Activated CD4-positive, alpha-beta memory T cell treated with anti-CD3 and anti-CD28 coated beads, Interleukin-2, amount 10 ng/mL, durations not matched to agents 7 days and 5 days (primary cell): ENCODE data around the gene MAGED2. TPM values are rescaled to one million over a fixed set of nuclear protein-coding genes. Genes with fewer than 3 reads are reported as not detected.
A peak's percentile ranks its signal among the peaks of the same experiment; 100 is the strongest.
"Not testable (repeated sequence)": the region's sequence is repeated elsewhere in the genome, so short reads cannot be mapped to it uniquely, and the experiment has no call there.

Experiments
- CTCF ChIA-PET: fragments of 350-600 bp; sonication (Branson Sonifier 250); formaldehyde crosslinking; loops from one replicate; lab custom pipeline; 2021; ENCODE audit warnings: antibody characterized with exemption, inconsistent platforms; lab: Charles Lee
- POLR2A ChIA-PET: fragments of 350-600 bp; sonication (Branson Sonifier 250); formaldehyde crosslinking; loops from one replicate; lab custom pipeline; 2021; ENCODE audit warnings: antibody characterized with exemption; lab: Charles Lee
- DNase-seq: peaks from one replicate; pipeline ENCODE4 v3.0.0-alpha.2; 2020
- H3K27ac Mint-ChIP-seq: one replicate; pipeline ENCODE4 v1.8.0; 2021; ENCODE audit warnings: mild to moderate bottlenecking, mixed read lengths
- H3K27me3 Mint-ChIP-seq: one replicate; pipeline ENCODE4 v1.8.0; 2021; ENCODE audit warnings: mixed read lengths
- H3K36me3 Mint-ChIP-seq: one replicate; pipeline ENCODE4 v1.8.0; 2021; ENCODE audit warnings: low read depth, mixed read lengths
- H3K4me1 Mint-ChIP-seq: one replicate; pipeline ENCODE4 v1.8.0; 2021; ENCODE audit warnings: mixed read lengths
- H3K4me3 Mint-ChIP-seq: one replicate; pipeline ENCODE4 v1.8.0; 2021; ENCODE audit warnings: mild to moderate bottlenecking, mixed read lengths
- H3K9me3 Mint-ChIP-seq: one replicate; pipeline ENCODE4 v1.8.0; 2021; ENCODE audit warnings: mixed read lengths
- total RNA-seq, 2 experiments: library from RNA; stranded (reverse); gene quantifications; one replicate each; pipeline ENCODE4 v1.2.3, GENCODE V29; 2021

Gene MAGED2
- 10 to 100 TPM; 63.3 to 70.1 TPM for total RNA-seq

GRCh38 chrX:54807524-54808108 is at the start of gene MAGED2:
Gene MAGED2 (plus strand): TSS chrX:54807745. CDS start chrX:54809332, 1,587 bp downstream.
- peak within 1 kb of the TSS; percentile 84 for H3K4me3 Mint-ChIP-seq
- ChIA-PET POLR2A (interaction anchor here (1.2 to 2.4 kb wide), 5 partner anchors 60 to 625 kb away, joined by 3 to 21 read pairs (median 8); partner anchors contain the start of genes FAM120C and GNL3L), CTCF (interaction anchor here (1.7 kb wide), 1 partner anchor 169 kb away, joined by 7 read pairs; no protein-coding TSS in a partner anchor)
- no peaks in the 10 kb centered on the region for H3K9me3 Mint-ChIP-seq
- peaks cover 30% of the 10 kb centered on the region for H3K4me1 Mint-ChIP-seq
- peak; percentile 28 for DNase-seq
- peaks cover 21% of the 10 kb centered on the region for H3K36me3 Mint-ChIP-seq
- peak within 1 kb of the TSS; percentile 87 for H3K27ac Mint-ChIP-seq
- peaks cover 10% of the 10 kb centered on the region for H3K27me3 Mint-ChIP-seq

- H3K9me3 Mint-ChIP-seq = no peaks in the 10 kb centered on the region
These were observed 49.2 kb upstream of the MAGED2 start for GRCh38 chrX:54758114-54759055.

GRCh38 chrX:54774391-54775094 is 33.0 kb upstream of the MAGED2 start:
- H3K4me1 Mint-ChIP-seq, H3K9me3 Mint-ChIP-seq, H3K4me3 Mint-ChIP-seq, H3K36me3 Mint-ChIP-seq, DNase-seq, CTCF ChIA-PET, H3K27ac Mint-ChIP-seq, H3K27me3 Mint-ChIP-seq, POLR2A ChIA-PET: not testable (repeated sequence)

More at GRCh38 chrX:54758114-54759055, 49.2 kb upstream of the MAGED2 start:
- no peak for DNase-seq
- CTCF ChIA-PET = no interaction called here
- Mint-ChIP-seq H3K27ac (no peak overlapping the region), H3K4me1 (no peaks in the 10 kb centered on the region), H3K36me3 (no peaks in the 10 kb centered on the region), H3K4me3 (no peak overlapping the region), H3K27me3 (peaks cover under 1% of the 10 kb centered on the region)
- POLR2A ChIA-PET = no interaction called here

- Mint-ChIP-seq H3K27me3 (no peaks in the 10 kb centered on the region), H3K4me3 (no peak overlapping the region), H3K9me3 (no peaks in the 10 kb centered on the region), H3K27ac (no peak overlapping the region), H3K4me1 (peaks cover 9% of the 10 kb centered on the region), H3K36me3 (no peaks in the 10 kb centered on the region)
- POLR2A ChIA-PET = no interaction called here
- DNase-seq = no peak
- CTCF ChIA-PET = no interaction called here
These were observed 31.5 kb upstream of the MAGED2 start for GRCh38 chrX:54776061-54776460.

GRCh38 chrX:54776987-54777672 is 30.4 kb upstream of the MAGED2 start:
- ChIA-PET CTCF (no interaction called here), POLR2A (interaction anchor here (0.8 kb wide), 1 partner anchor 138 kb away, joined by 3 read pairs; no protein-coding TSS in a partner anchor)
- H3K9me3 Mint-ChIP-seq = no peaks in the 10 kb centered on the region
- no peak overlapping the region for H3K27ac Mint-ChIP-seq
- DNase-seq = no peak
- H3K27me3 Mint-ChIP-seq = no peaks in the 10 kb centered on the region
- H3K4me1 Mint-ChIP-seq = peaks cover 9% of the 10 kb centered on the region
- H3K4me3 Mint-ChIP-seq = no peak overlapping the region
- H3K36me3 Mint-ChIP-seq = no peaks in the 10 kb centered on the region

GRCh38 chrX:54785901-54786300 is 21.6 kb upstream of the MAGED2 start:
- CTCF ChIA-PET = no interaction called here
- DNase-seq = peak; percentile 19
- no peaks in the 10 kb centered on the region for H3K9me3 Mint-ChIP-seq
- no peaks in the 10 kb centered on the region for H3K27me3 Mint-ChIP-seq
- no peak overlapping the region for H3K27ac Mint-ChIP-seq
- no peaks in the 10 kb centered on the region for H3K4me1 Mint-ChIP-seq
- no peak overlapping the region for H3K4me3 Mint-ChIP-seq
- POLR2A ChIA-PET = no interaction called here
- H3K36me3 Mint-ChIP-seq = no peaks in the 10 kb centered on the region

- Mint-ChIP-seq H3K4me1 (no peaks in the 10 kb centered on the region), H3K27ac (no peak overlapping the region), H3K4me3 (no peak overlapping the region), H3K9me3 (no peaks in the 10 kb centered on the region), H3K36me3 (no peaks in the 10 kb centered on the region), H3K27me3 (peaks cover 2% of the 10 kb centered on the region)
- POLR2A ChIA-PET = no interaction called here
- CTCF ChIA-PET = interaction anchor here (0.7 kb wide), 1 partner anchor 147 kb away, joined by 5 read pairs; no protein-coding TSS in a partner anchor
- peak; percentile 38 for DNase-seq
These were observed 20.6 kb upstream of the MAGED2 start for GRCh38 chrX:54786967-54787366.

GRCh38 chrX:54788446-54788845 is 19.1 kb upstream of the MAGED2 start:
- Mint-ChIP-seq H3K27me3 (peaks cover 2% of the 10 kb centered on the region), H3K4me1 (no peaks in the 10 kb centered on the region), H3K4me3 (no peak overlapping the region), H3K27ac (no peak overlapping the region), H3K9me3 (no peaks in the 10 kb centered on the region), H3K36me3 (no peaks in the 10 kb centered on the region)
- ChIA-PET POLR2A (no interaction called here), CTCF (no interaction called here)
- no peak for DNase-seq

GRCh38 chrX:54789405-54789804 is 18.1 kb upstream of the MAGED2 start:
- DNase-seq, H3K4me3 Mint-ChIP-seq, H3K27ac Mint-ChIP-seq, H3K27me3 Mint-ChIP-seq, POLR2A ChIA-PET, H3K36me3 Mint-ChIP-seq, CTCF ChIA-PET, H3K9me3 Mint-ChIP-seq, H3K4me1 Mint-ChIP-seq: not testable (repeated sequence)

- H3K4me3 Mint-ChIP-seq = no peak overlapping the region
- CTCF ChIA-PET = no interaction called here
These were observed 13.5 kb upstream of the MAGED2 start for GRCh38 chrX:54794028-54794427.

GRCh38 chrX:54794795-54795194 is 12.8 kb upstream of the MAGED2 start:
- no peaks in the 10 kb centered on the region for H3K9me3 Mint-ChIP-seq
- ChIA-PET CTCF (no interaction called here), POLR2A (no interaction called here)
- DNase-seq = no peak
- H3K27me3 Mint-ChIP-seq = peaks cover 2% of the 10 kb centered on the region
- H3K4me1 Mint-ChIP-seq = no peaks in the 10 kb centered on the region
- H3K4me3 Mint-ChIP-seq = no peak overlapping the region
- H3K36me3 Mint-ChIP-seq = no peaks in the 10 kb centered on the region
- H3K27ac Mint-ChIP-seq = no peak overlapping the region

More at GRCh38 chrX:54794028-54794427, 13.5 kb upstream of the MAGED2 start:
- no peaks in the 10 kb centered on the region for H3K36me3 Mint-ChIP-seq
- no peaks in the 10 kb centered on the region for H3K4me1 Mint-ChIP-seq
- H3K27me3 Mint-ChIP-seq = peaks cover 2% of the 10 kb centered on the region
- no peak overlapping the region for H3K27ac Mint-ChIP-seq
- POLR2A ChIA-PET = no interaction called here
- no peak for DNase-seq
- H3K9me3 Mint-ChIP-seq = no peaks in the 10 kb centered on the region

GRCh38 chrX:54798137-54798536 is 9.4 kb upstream of the MAGED2 start, which contains the start of gene ITIH6:
Gene ITIH6 (minus strand): TSS chrX:54798255. CDS start chrX:54798210, 45 bp downstream.
- Mint-ChIP-seq H3K4me3 (no peak within 1 kb of the TSS), H3K27ac (no peak within 1 kb of the TSS), H3K4me1 (no peaks in the 10 kb centered on the region), H3K36me3 (no peaks in the 10 kb centered on the region), H3K27me3 (no peaks in the 10 kb centered on the region), H3K9me3 (no peaks in the 10 kb centered on the region)
- ChIA-PET CTCF (no interaction called here), POLR2A (no interaction called here)
- no peak for DNase-seq
